ENCODE data around the gene RFX5. TPM values are rescaled to one million over a fixed set of nuclear protein-coding genes. Genes with fewer than 3 reads are reported as not detected.
"Not testable (repeated sequence)": the region's sequence is repeated elsewhere in the genome, so short reads cannot be mapped to it uniquely, and the experiment has no call there.

Gene RFX5
- 34.1 and 41.0 TPM in 2 replicates for total RNA-seq (2014; rRNA removed)
- Bru-seq, nascent RNA, result percentile 81 among the genes with signal in this experiment
- BruChase-seq, experiment 1, labeled RNA remaining after a 6-hour chase, result percentile 85 among the genes with signal in this experiment
- BruChase-seq, experiment 2, labeled RNA remaining after a 2-hour chase, result percentile 81 among the genes with signal in this experiment
- long read RNA-seq, transcript RFX5-215 (11 exons, 2,355 nt), result major isoform, 17 of 67 reads
- long read RNA-seq, partial matches to known transcripts, result 29 of 67 reads
- long read RNA-seq, other reads (novel, unspliced or antisense), result 17 of 67 reads

- ChIA-PET POLR2A (ENCODE audit: unreplicated experiment) (interaction anchor here (0.5 to 0.7 kb wide), 3 partner anchors 11 to 23 kb away, joined by 3 to 4 read pairs (median 3); no protein-coding TSS in a partner anchor), CTCF (interaction anchor here (0.6 kb wide), 1 partner anchor 69 kb away, joined by 4 read pairs; no protein-coding TSS in a partner anchor)
- Histone ChIP-seq H3K27me3 (ENCODE audit: low read length) (no peaks in the 10 kb centered on the region), H3F3A (ENCODE audit: low read length, unreplicated experiment) (no peaks in the 10 kb centered on the region), H3K9ac (ENCODE audit: low read length) (peak within 1 kb of the TSS; percentile 86), H3K27ac (ENCODE audit: low read length) (peak within 1 kb of the TSS; percentile 85), H3K4me3 (ENCODE audit: low read length) (peak within 1 kb of the TSS; percentile 76), H3K9me3 (ENCODE audit: low read length) (no peaks in the 10 kb centered on the region), H3K9me2 (replicated peaks; ENCODE audit: low read length) (no peaks in the 10 kb centered on the region), H3K36me3 (ENCODE audit: low read depth, low read length) (no peaks in the 10 kb centered on the region; the same call in none of the 2 replicates), H3K79me2 (ENCODE audit: low read length) (peaks cover 11% of the 10 kb centered on the region), H3K4me2 (ENCODE audit: low read length) (peak within 1 kb of the TSS; percentile 88), H4K20me1 (ENCODE audit: low read length) (no peaks in the 10 kb centered on the region), H2AFZ (ENCODE audit: low read length) (peak within 1 kb of the TSS; percentile 89), H3K4me1 (ENCODE audit: insufficient read depth, low read length) (peaks cover 14% of the 10 kb centered on the region)
- peak; percentile 98 for ATAC-seq
- intact Hi-C loops (cut with micrococcal nuclease), result loop anchor here (1.0 to 10.0 kb wide), 3 partner anchors 27 to 488 kb away; partner anchors contain the start of genes C2CD4D, PSMB4 and RORC
- TF ChIP-seq EZH2 (IDR thresholded peaks at IDR 0.05; ENCODE audit: low read length, unreplicated experiment), result no peak
- no peak for TF ChIP-seq EZH2phosphoT487 (IDR thresholded peaks at IDR 0.05; ENCODE audit: borderline replicate concordance, low read length)
- TF ChIP-seq CTCF (conservative IDR thresholded peaks at IDR 0.05; ENCODE audit: low read depth, low read length), result no peak
- peak; percentile 100 for DNase-seq
- TSS peak; percentile 50 for BruUV-seq (replicated peaks)
Measured at GRCh38 chr1:151346769-151347522, at the start of gene RFX5. RFX5 (minus strand) TSS chr1:151347252; CDS start chr1:151346320, 932 bp downstream.

GRCh38 chr1:151396265-151396664, 49.2 kb upstream of the RFX5 start:
- BruUV-seq (replicated peaks); H3K9me3 ChIP-seq (ENCODE audit: low read length); H3K9me2 ChIP-seq (replicated peaks; ENCODE audit: low read length); ATAC-seq; H3K27ac ChIP-seq (ENCODE audit: low read length); H3K27me3 ChIP-seq (ENCODE audit: low read length); H3K4me2 ChIP-seq (ENCODE audit: low read length); H3K4me3 ChIP-seq (ENCODE audit: low read length); H3K9ac ChIP-seq (ENCODE audit: low read length); H3F3A ChIP-seq (ENCODE audit: low read length, unreplicated experiment); H4K20me1 ChIP-seq (ENCODE audit: low read length); intact Hi-C loops (cut with micrococcal nuclease); DNase-seq; H2AFZ ChIP-seq (ENCODE audit: low read length); POLR2A ChIA-PET (ENCODE audit: unreplicated experiment): not testable (repeated sequence)
- H3K4me1 ChIP-seq (ENCODE audit: insufficient read depth, low read length), result peaks cover 10% of the 10 kb centered on the region
- CTCF ChIA-PET, result interaction anchor here (0.7 kb wide), 1 partner anchor 55 kb away, joined by 4 read pairs; no protein-coding TSS in a partner anchor
- peaks cover 11% of the 10 kb centered on the region for H3K36me3 ChIP-seq (ENCODE audit: low read depth, low read length)
- H3K79me2 ChIP-seq (ENCODE audit: low read length), result peaks cover 20% of the 10 kb centered on the region

GRCh38 chr1:151393583-151393982, 46.5 kb upstream of the RFX5 start:
- ATAC-seq (no peak), DNase-seq (no peak)
- Histone ChIP-seq H3K4me1 (ENCODE audit: insufficient read depth, low read length) (no peaks in the 10 kb centered on the region), H3K9me3 (ENCODE audit: low read length) (no peaks in the 10 kb centered on the region), H3K27me3 (ENCODE audit: low read length) (no peaks in the 10 kb centered on the region), H4K20me1 (ENCODE audit: low read length) (no peaks in the 10 kb centered on the region), H3K4me2 (ENCODE audit: low read length) (no peak overlapping the region), H3K4me3 (ENCODE audit: low read length) (no peak overlapping the region), H2AFZ (ENCODE audit: low read length) (no peak overlapping the region), H3K9ac (ENCODE audit: low read length) (no peak overlapping the region), H3F3A (ENCODE audit: low read length, unreplicated experiment) (no peaks in the 10 kb centered on the region), H3K36me3 (ENCODE audit: low read depth, low read length) (no peaks in the 10 kb centered on the region), H3K9me2 (replicated peaks; ENCODE audit: low read length) (no peaks in the 10 kb centered on the region), H3K27ac (ENCODE audit: low read length) (no peak overlapping the region), H3K79me2 (ENCODE audit: low read length) (no peaks in the 10 kb centered on the region)
- no TSS peak for BruUV-seq (replicated peaks)
- TF ChIP-seq EZH2 (IDR thresholded peaks at IDR 0.05; ENCODE audit: low read length, unreplicated experiment) (no peak), CTCF (conservative IDR thresholded peaks at IDR 0.05; ENCODE audit: low read depth, low read length) (no peak), EZH2phosphoT487 (IDR thresholded peaks at IDR 0.05; ENCODE audit: borderline replicate concordance, low read length) (no peak)
- ChIA-PET POLR2A (ENCODE audit: unreplicated experiment) (no interaction called here), CTCF (interaction anchor here (0.6 kb wide), 1 partner anchor 53 kb away, joined by 3 read pairs; no protein-coding TSS in a partner anchor)
- intact Hi-C loops (cut with micrococcal nuclease), result no loop called here

Data from PC-3 (cell line).